Measurements from ENCODE around the gene SRD5A3.

The SRD5A3 gene

DNA sequence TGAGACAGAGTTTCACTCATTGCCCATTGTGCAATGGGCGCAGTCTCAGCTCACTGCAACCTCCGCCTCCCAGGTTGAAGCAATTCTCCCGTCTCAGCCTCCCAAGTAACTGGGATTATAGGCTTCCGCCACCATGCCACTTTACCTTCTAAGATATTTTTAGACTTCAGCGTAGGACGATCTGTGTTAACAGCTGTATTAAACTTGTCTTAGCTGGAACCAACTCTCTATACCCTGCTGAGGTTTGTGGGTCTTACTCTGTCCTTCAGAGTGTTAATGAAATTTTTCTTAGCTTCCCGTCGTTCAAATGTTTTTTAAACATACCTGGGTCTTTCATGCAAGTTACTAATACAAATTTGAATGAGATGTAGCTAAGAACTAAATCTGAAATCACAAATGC, 64.4 kb downstream of the SRD5A3 start:
- no peak for DNase-seq

GRCh38 chr4:55411621-55412020, 65.6 kb downstream of the SRD5A3 start:
- no peak for DNase-seq

- DNase-seq, result no peak
Measured at GRCh38 chr4:55416176-55416575, 70.1 kb downstream of the SRD5A3 start.
